Astrocyte of the hippocampus (primary cell): ENCODE results near the gene LRRC2.
"Not testable (repeated sequence)": the region's sequence is repeated elsewhere in the genome, so short reads cannot be mapped to it uniquely, and the experiment has no call there.

Experiments used
- DNase-seq: peaks from one replicate; pipeline ENCODE4 v3.0.0; 2011; ENCODE audit warnings: low read depth, low spot score

LRRC2 gene

DNA sequence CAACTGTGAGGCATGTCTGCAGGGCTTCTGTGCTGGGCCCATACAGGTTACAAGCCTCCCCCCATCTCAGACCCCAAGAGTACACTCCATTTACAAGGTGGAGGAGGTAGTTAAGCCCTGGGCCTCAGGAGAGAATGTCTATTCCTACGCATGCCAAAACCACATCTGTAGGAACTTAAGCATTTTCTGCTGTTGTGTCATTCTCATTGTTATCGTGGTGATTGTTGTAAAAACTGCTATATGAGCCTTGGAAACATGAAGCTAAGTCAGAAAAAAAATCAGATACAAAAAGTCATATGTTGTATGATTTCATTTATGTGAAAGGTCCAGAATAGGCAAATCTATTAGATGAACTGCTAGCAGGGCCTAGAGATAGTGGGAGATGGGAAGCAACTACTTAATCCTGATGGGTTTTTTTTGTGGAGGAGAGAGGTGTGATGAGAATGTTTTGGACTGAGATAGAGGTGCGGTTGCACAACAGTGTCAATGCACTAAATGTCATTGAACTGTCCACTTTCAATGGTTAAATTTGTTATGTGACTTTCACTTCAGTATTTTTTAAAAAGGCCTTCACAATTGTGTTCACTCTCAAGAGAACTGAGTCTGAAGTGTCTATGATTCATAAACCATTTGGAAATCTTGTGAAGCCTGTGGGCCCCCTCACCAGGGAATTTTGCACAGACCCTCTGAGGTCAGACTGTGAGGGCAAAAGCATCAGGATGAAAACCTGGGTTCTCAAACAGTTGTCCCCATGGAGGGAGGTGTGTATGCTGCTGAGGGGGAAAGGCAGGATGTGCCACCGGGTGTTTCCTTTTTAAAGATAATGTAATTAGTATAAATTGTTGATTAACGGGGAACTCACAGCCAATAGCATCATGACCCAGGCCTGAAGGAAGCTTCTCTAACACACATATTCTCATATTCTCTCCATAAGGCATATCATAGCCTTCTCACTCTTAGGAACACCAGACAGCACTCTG, 65.2 kb downstream of the LRRC2 start:
- peak; percentile 76 for DNase-seq

DNA sequence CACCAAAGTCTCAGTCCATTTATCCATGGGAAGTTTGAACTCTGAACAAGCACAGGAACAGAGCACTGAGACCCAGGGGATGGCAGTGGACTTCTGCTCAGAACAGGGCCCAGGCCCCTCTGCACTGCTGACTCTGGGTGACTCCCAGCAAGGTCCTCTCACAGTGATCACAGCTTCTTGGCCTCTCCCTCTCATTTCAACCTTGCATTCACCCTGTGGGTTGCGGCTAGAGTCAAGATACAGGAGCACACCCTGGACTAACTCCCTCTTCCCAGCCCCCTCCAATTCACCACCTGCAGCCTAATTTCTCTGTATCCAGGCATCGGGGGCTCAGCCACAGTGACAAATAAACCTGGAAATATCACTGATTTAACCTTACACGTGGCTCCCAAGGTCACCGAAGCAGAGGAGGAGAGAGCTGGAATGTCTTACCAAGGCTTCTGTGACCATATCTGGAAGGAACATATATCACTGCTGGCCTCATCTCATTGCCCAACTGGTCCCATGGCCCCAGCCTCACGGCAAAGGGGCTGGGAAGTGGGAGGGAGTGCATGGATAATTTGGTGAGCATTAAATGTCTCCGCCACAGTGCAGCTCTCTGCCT, 67.1 kb downstream of the LRRC2 start:
- no peak for DNase-seq

DNA sequence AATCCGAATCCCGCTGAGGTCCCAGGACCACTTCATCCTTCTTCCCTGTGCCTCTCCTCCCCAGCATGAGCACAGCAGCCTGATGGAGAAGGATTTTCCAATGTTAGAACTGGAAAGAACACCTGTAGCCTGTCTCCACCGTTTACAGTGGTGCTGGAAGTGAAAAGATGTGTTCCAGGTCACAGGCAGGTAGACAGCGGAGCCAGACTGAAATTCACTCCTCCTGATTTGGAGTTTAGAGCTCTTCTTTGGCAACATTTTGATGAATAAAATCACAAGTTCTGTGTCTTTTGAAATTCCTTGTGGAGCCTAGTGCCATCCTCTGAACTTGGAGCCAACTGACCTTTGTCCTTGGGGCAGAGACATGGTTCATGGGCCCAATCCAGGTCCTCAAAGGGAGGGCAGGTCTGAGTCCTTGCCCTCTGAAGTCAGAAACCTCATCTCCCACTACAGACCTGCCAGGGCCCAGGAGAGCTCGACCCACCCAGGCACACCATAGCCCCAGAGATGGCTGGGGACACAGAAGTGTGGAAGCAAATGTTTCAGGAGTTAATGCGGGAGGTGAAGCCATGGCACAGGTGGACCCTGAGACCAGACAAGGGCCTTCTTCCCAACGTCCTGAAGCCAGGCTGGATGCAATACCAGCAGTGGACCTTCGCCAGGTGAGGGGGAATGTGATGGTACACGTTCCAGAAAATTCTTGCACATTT, 68.4 kb downstream of the LRRC2 start, which contains the start of gene RTP3:
Gene RTP3, plus strand, starts transcription at position 421 of the 710 bp plus-strand sequence. Its CDS starts 87 bp downstream, at position 508.
- DNase-seq = no peak

DNA sequence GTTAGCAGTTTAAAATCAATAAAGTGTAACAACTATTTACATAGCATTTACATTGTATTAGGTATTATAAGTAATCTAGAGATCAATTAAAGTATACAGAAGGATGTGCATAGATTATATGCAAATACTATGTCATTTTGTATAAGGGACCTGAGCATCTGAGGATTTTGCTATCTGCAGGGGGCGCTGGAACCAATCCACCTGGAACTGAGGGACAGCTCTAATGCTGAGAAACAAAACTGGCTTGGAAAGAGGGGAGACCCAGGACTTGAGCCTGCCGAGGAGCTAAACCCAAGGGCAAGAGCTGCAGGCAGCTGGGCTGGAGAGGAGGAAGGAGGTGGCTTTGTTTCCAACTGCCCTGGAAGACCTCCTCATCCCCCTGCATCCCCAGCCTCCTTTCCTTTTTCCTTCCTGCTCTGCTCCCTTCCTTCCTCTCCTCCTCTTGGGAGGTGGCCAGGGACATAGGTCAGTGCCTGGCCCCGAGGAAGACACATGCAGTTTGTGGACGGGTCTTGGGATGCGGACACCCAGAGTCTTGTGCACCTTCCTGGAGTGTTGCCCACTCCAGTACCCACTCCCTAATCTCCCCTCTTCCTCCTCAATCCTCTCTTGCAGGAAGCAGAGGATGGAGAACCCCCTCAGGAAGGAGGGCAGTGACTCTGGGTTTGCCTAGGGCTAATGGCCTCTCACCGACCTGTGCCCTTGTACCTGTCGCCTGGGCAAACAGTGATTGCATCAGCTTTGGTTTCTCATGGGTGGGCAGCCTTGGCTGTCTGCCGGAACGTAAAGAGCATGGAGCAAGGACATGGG, 69.2 kb downstream of the LRRC2 start:
- no peak for DNase-seq

DNA sequence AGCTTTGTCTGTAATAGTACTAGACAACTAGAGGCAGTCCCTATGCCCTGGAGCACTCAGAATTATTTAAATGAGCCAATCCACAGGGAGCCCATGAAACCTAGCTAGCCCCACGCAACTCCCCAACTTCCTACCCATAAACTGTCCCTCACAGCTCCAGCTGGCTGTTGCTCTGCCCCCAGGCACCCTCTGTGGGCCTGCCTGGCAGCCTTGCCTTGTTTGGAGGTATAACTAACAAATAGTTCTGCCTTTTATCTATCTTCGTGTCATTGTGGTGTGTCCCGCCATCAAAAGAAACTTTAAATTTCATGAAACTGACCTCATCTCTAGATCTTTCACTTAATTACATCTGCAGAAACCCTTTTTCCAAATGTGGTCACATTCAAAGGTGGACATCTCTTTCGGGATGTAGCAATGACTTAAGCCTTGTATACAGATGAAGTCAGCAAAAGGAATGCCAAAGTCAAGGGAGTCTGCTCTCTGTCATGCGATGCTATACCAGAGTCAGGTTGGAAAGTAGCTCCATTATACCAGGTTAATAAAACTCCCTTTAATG, 70.1 kb downstream of the LRRC2 start:
- peak; percentile 69 for DNase-seq

DNA sequence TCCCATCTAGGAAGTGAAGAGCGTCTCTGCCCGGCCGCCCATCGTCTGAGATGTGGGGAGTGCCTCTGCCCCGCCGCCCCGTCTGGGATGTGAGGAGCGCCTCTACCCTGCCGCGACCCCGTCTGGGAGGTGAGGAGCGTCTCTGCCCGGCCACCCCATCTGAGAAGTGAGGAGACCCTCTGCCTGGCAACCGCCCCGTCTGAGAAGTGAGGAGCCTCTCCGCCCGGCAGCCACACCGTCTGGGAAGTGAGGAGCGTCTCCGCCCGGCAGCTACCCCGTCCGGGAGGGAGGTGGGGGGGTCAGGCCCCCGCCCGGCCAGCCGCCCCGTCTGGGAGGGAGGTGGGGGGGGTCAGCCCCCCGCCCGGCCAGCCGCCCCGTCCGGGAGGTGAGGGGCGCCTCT, 71.6 kb downstream of the LRRC2 start:
- not testable (repeated sequence) for DNase-seq

DNA sequence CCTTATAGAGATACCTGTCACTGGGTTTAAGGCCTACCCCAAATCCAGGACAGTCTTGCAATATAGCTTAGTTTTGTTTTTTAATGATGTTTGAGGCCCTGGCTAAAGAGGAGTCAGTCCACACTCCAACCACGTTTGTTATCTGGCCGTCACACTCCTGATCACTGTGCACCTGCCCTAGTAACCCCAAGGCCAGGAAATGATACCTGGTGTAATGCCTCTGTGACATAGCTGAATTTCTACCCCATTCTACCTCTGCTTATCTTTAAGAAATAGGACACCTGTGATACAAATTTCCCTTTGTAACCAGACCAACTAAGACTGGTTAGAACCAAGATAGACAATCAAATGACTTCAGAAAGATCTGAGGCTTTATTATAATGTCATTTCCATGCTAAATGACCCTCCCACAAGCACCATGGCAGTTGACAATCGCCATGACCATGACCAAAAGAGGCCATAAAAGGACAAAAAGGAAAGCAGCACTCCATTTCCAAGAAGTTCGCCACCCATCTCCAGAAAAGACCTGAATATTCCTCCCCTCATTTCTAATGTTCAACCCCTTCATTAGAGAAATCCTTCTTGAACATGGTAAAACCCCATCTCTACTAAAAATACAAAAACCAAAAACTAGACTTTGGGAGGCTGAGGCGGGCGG, 73.1 kb downstream of the LRRC2 start:
- DNase-seq = no peak

DNA sequence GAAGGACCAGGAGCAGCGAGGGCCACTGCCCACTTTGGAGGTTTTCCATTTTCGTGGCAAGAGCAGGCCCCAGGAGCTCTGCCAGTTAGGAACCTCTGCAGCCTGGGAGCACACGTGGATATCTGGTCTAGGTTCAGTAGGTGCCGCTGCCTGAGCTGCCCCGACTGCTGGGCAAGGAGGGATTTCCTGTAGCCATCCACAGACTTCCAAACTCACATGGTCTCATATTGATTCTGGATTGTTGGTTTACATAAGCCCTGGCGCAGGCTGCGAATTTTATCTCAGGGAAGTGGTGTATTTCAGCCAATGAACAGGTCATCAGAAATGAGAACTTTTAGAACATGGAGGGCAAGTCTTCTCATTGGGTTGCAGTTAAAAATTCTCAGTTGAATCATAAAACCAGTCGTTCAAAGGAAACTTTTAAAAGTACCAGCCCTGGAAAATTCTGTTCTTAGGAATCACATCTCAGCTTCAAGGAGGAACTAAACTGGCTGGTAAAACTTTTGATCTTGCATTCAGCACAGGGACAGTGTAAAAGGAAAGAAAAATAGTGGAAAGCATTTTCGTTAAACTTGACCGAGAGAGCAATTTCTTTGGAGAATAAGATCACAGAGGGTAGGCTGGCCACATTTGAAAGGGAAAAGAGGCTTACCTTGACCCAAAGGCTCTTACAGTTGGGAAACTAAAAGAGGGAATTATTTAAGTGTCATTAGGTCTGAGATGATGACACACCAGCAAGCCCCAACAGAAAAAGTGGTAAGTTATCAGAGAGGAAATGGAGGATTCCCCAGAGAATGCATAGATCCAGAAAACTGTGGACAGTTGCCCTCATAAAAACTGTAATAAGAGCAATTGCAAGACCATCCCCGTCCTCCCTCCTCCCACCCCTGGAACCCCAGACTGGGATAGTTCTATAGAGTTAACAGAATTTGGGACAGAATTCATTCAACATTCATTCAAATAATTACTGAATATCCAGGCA, 74.7 kb downstream of the LRRC2 start:
- DNase-seq = no peak

DNA sequence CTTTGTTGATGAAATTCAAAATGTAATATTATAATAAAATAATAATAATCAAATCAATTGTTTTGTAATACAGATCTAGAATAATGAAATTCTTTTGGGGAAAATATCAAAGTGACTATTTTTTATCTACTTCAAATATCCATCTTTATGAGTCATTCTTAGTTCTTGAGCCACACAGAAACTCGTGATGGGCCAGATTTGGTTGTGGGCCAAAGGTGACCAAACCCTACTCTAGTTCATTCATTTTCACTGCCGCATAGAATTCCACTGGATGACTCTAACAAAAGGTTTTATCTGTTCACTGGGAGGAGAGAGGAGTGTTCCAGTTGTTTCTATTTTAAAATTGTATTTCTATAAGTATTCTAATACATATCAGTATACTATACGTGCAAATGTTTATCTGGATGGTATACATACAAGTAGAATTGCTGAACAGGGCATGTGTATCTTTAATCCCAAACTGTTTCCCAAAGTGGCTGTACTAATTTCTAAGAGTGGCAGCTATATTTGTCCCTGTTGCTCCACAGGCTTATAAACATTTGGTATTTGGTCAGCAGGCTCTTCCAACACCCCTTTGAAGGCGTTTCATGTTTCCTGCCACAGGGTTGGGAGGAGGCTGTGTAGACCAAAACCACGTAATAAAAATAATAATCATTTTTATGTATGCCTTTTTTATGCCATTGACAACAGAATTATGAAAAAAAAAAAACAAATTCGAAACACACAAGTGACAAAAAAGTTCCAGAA, 75.6 kb downstream of the LRRC2 start:
- no peak for DNase-seq

DNA sequence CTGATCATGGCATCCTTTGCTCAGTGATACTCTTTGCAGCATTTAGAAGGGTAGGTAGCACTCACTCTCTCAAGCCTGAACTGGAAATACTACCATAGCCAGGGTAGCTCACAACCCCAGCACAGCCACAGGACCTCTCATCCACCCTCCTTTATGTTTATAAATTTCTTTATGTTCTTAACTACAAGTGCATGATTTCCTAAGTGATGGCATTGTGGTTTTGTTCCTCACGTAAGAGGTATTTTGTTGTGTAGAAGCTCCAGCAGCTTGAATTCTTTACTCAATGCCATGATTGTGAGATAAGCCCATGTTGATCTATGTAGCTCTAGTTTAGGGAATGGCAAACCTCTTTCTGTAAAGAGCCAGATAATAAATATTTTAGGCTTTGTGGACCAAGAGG, 76.2 kb downstream of the LRRC2 start:
- DNase-seq = peak; percentile 34

DNA sequence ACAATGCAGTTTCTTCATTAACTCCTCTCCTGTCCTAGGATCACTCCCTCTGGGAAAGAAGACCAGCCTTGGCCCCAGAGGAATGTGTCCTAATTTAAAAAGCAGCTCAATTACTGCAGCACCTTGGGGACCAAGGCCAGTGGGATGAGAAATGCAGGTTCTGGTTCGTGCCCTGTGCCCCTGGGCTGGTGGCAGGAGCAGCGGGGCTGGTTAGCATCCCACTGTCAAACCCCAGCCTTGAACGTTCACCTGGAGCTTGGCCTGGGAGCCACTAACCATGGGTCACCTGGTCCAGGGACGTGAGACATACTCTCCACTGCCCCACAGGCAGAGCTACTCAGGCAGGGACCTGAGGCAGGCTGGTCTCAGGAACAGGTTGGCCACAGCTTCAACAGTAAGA, 76.7 kb downstream of the LRRC2 start:
- DNase-seq = no peak

DNA sequence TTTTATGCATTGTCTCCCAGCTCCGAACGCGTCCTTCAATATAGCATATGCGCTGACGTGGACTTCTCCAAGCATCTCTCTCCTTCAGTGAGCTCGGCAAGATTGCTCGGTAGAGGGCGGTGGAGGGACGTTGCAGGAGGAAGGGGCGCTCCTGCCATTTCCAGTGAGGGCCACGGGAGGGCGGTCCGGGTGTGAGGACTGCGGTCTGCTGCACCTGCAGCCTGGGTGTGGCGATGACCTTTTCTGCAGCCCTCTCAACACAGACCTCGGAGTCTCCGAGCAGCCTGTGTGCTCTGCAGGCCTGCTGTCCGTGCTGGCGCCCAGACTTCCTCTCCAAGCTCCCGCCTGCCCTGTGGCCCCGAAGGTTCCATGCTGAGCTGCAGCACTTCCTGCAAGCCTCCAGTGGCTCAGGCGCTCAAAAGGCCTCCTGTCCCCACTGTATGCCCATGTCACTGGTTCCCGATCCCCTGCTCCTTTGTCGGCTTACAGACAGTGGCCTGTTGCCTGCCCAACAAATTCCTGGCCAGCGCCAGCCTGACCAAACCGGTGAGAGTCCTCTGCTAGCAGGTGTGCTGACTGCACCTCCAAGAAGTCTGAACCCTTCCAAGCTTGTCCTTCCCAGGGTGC, 77.3 kb downstream of the LRRC2 start:
- DNase-seq = peak; percentile 94

DNA sequence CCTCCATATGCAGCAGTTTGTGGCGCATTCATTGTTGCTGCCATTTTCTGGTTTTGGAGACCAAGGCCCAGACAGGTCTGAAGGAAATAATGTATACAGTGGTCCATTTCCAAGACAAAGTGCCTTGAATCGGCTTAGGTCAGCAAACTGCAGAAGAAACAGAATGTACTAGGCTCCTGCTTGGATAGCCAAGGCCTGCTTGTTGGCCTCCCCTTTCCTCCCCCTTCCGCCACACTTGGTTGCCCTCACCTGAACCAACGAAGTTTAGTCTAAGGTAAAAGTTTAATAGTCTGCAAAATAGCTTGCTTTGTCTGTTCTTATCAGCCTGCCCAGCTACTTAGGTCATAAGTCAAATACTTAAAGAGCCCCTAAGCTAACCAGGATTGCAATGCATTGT, 80.3 kb downstream of the LRRC2 start:
- no peak for DNase-seq

DNA sequence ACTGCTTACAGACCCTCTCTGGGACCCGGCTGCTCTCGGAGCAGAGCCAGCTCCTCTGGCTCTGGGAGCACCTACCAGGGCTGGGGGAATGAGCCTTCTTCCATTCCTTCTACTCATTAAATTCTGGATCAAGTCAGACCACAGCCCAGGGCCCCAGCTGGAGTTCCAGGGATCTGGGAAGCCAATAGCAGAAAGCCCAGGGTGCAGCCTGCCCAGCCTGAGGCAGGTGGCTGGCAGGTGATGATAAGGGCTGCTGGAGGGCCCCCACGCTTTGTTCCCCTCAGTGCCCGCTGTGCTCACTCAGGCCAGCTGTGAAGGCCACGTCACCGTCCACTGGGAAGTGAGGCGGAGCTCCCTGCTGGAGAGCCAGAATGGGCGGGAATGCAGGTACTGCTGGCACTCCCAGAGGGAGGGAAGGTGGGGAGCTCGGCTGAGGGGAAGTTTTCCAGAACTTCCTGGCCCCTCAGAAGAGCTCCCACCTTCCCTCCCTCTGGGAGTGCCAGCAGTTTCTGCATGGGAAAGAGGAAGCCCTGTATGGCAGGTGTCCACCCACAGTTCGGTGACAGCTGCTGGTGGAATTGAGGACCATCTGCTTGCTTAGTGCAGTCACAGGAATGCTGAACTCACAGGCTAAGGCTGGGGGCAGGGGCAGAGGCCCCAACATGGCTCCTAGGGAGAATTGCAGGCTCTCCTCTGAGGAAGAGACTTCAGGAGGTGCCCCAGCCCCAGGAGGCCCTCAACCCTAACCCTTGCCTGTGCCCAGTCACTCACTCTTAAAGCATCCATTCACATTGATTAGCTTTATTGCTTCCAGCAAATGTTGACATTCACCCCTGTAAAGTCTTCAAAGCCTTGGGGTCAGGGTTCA, 81.0 kb downstream of the LRRC2 start:
- DNase-seq = no peak

DNA sequence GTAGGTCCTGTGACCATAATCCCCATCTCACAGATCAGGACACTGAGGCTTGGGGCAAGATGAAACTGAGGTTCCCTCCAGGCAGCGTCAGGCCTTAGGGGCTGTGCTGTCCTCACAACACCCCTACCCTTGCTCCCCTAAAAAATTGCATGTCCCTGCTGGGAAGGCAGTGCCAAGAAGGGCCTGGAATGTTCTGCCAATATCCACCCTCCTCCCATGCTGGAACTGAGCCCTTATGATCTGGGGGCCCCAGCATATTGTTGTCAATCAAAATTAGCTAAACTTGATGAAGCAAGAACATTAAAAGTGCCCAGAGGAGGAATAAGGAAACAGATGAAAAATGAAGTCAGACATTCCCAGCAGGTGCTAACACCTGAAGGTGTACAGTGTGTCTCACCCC, 81.7 kb downstream of the LRRC2 start:
- DNase-seq = no peak

DNA sequence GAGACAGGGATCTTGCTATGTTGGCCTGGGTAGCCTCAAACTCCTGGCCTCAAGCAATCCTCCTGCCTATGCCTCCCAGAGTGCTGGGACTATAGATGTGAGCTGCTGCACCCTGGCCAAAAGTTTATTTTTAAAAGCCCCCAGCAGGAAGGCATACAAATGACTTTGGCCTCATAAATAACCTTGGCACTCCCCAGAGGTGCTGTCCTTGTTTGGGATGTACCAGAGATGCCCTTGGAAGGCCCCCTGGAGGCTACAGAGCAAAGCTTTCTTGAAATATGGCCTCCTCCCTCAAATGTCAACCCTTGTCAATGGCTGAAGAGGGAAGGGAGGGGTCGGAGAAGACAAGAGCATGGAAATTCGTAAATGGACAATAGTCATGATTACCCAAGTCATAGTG, 82.3 kb downstream of the LRRC2 start:
- DNase-seq = no peak

DNA sequence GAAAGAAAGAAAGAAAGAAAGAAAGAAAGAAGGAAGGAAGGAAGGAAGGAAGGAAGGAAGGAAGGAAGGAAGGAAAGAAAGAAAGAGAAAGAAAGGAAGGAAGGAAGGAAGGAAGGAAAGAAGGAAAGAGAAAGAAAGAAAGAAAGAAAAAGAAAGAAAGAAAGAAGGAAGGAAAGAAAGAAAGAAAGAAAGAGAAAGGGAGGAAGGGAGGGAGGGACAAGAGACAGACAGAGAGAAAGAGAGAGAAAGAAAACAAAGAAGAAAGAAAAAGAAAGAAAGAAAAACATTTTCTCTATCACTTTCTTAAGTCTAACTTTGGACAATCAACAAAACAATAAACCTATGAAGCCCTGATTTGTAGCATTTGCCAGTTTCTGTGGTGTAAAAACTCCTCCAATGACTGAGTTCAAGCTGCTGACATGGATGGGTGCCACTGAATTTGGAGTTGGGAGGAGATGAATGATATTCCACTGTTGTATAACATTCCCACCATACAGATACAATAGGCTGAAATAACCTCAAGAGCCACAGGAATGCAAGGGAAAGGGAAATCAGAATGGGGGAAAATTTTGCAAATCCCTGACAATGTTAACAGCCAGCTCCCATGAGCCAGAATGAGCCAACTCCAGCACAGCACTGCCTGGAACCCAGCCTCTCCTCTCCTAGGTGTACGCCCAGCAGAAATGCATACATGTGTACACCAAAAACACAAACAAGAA, 83.3 kb downstream of the LRRC2 start:
- DNase-seq = peak; percentile 93
